ENCODE results near the gene LARP4B. TPM values are rescaled to one million over a fixed set of nuclear protein-coding genes. Genes with fewer than 3 reads are reported as not detected.

The LARP4B gene
- total and polyA plus RNA-seq, 2 experiments from 2014 or later = 18.3 to 52.3 TPM

- no peak for TF ChIP-seq ZNF462 (CRISPR knock-in tag; IDR thresholded peaks at IDR 0.05)
- TF ChIP-seq CTCF (conservative IDR thresholded peaks at IDR 0.05; ENCODE audit: low read depth in 2 of 2) = no peak
- no peak for TF ChIP-seq JUNB (IDR thresholded peaks at IDR 0.05; ENCODE audit: unreplicated experiment)
- TF ChIP-seq NANOG (IDR thresholded peaks at IDR 0.05; ENCODE audit: borderline replicate concordance) = no peak
- no peak for TF ChIP-seq POLR2AphosphoS5 (IDR thresholded peaks at IDR 0.05; ENCODE audit: low read depth)
- no peak for TF ChIP-seq ZNF331 (CRISPR knock-in tag; IDR thresholded peaks at IDR 0.05; ENCODE audit: low read depth)
- TF ChIP-seq ETS1 (IDR thresholded peaks at IDR 0.05) = no peak
- no peak for TF ChIP-seq REST (IDR thresholded peaks at IDR 0.05; ENCODE audit: unreplicated experiment)
Observed at GRCh38 chr10:791639-792038, 139.9 kb downstream of the LARP4B start (continued).
